Neutrophil (primary cell): ENCODE data around the gene MFAP4.

ENCODE experiments used
- H3K27ac ChIP-seq: fragments of 200-600 bp; sonication (generic); 2 replicates; pipeline ENCODE4 v1.5.1; 2016; ENCODE audit warnings: mild to moderate bottlenecking, moderate library complexity
- H3K27me3 ChIP-seq: fragments of 200-600 bp; sonication (generic); 2 replicates; pipeline ENCODE4 v1.6.0; 2016; ENCODE audit warnings: mild to moderate bottlenecking
- H3K36me3 ChIP-seq: fragments of 200-600 bp; sonication (generic); 2 replicates; pipeline ENCODE4 v1.5.1; 2017
- H3K4me1 ChIP-seq, 2 experiments: fragments of 200-600 bp in 1 of 2; sonication (generic) in 1 of 2; 1 replicate in 1 of 2; 2 replicates in 1 of 2; pipeline versions ENCODE4 v1.5.1 to v1.6.1; 2013 to 2016; ENCODE audit warnings: low read depth in 1 of 2, low read length in 1 of 2, mild to moderate bottlenecking in 1 of 2, moderate library complexity in 1 of 2; ENCODE audit not compliant: control insufficient read depth in 1 of 2, insufficient read depth in 1 of 2
- H3K4me3 ChIP-seq, 2 experiments: fragments of 200-600 bp in 1 of 2; sonication (generic) in 1 of 2; 1 replicate in 1 of 2; 2 replicates in 1 of 2; pipeline ENCODE4 v1.5.1; 2013 to 2016; ENCODE audit warnings: low read depth in 1 of 2, low read length in 1 of 2, mild to moderate bottlenecking in 1 of 2, moderate library complexity in 1 of 2
- H3K9me3 ChIP-seq: fragments of 200-600 bp; sonication (generic); 2 replicates; pipeline ENCODE4 v1.5.1; 2016
- TF ChIP-seq, protein P1 (sequence below): fragments of 200-600 bp; sonication (generic); IDR thresholded peaks from 2 replicates; pipeline ENCODE4 v1.5.1; 2016; ENCODE audit warnings: antibody characterized with exemption

MFAP4 gene

DNA sequence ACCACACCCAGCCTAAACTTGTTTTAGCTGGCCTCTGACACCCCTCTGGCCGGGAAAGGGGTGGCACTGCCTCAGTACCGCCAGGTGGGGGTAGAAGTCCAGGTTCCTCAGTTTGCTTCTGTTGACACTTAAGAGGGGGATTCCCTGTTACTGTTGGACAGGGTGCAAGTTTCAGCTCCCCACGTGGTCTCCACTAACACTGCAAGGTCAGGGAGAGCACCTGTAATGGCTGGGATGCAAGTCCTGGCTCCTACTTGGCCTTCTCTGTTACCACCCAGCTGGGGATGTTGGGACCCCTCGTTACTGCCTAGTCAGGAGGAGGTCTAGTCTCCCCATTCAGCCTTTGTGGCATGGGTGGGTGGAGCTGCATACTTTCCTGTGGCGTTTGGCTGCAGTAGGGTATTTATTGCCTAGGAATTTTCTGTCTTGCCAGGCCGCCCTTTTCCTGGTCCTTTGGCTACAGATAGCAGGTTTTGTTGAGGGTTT lies 10.6 kb upstream of the MFAP4 start:
- TF ChIP-seq, protein P1, sequence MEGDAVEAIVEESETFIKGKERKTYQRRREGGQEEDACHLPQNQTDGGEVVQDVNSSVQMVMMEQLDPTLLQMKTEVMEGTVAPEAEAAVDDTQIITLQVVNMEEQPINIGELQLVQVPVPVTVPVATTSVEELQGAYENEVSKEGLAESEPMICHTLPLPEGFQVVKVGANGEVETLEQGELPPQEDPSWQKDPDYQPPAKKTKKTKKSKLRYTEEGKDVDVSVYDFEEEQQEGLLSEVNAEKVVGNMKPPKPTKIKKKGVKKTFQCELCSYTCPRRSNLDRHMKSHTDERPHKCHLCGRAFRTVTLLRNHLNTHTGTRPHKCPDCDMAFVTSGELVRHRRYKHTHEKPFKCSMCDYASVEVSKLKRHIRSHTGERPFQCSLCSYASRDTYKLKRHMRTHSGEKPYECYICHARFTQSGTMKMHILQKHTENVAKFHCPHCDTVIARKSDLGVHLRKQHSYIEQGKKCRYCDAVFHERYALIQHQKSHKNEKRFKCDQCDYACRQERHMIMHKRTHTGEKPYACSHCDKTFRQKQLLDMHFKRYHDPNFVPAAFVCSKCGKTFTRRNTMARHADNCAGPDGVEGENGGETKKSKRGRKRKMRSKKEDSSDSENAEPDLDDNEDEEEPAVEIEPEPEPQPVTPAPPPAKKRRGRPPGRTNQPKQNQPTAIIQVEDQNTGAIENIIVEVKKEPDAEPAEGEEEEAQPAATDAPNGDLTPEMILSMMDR, result no peak
- Histone ChIP-seq H3K4me1 (peaks cover 6 to 8% of the 10 kb centered on the region in 2 experiments), H3K27me3 (no peaks in the 10 kb centered on the region), H3K9me3 (no peaks in the 10 kb centered on the region), H3K4me3 (no peak overlapping the region), H3K36me3 (no peaks in the 10 kb centered on the region), H3K27ac (no peak overlapping the region)

DNA sequence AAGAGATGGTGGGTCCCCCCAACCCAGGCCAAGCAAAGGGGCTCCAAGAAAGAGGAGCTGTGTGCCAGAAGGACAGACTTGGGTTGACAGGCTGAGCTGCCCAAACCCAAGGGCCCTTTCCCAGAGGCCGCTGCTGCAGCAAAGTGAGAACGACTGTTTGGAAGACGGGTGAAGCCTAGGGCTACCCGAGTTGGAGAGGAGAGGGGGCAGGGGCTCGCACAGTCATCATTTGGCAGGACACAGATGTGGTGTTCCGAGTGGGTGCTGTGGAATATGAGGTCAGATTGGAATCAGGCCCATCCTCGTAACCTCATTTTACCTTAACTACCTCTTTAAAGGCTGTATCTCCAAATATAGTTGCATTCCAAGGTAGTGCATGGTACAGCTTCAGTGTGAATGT lies 5.3 kb upstream of the MFAP4 start:
- no peaks in the 10 kb centered on the region for H3K36me3 ChIP-seq
- TF ChIP-seq, protein P1, result no peak
- no peaks in the 10 kb centered on the region for H3K9me3 ChIP-seq
- no peak overlapping the region for H3K4me3 ChIP-seq
- peaks cover 0 to 3% of the 10 kb centered on the region in 2 experiments for H3K4me1 ChIP-seq
- no peaks in the 10 kb centered on the region for H3K27me3 ChIP-seq
- no peak overlapping the region for H3K27ac ChIP-seq

DNA sequence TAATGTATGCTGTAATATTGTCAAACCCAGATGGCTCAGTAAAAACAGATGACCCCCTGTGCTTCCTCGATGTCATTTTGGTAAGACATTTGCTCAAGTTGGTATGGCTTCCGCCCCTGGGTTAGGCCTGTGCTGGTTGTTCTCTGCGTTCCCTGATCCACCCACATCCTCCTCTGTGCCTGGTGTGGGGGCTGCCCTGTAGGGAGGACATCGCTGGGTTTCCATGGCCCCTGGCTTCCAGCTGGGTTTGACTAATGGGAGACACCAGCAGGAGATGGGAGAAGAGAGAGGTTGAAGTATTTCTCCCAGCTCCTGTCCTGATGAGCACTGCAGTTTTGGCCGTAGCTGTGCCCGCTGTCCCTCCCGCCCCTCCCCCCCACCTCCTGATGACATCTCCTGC lies 4.4 kb upstream of the MFAP4 start:
- H3K36me3 ChIP-seq, result no peaks in the 10 kb centered on the region
- TF ChIP-seq, protein P1, result no peak
- H3K9me3 ChIP-seq, result no peaks in the 10 kb centered on the region
- H3K27ac ChIP-seq, result no peak overlapping the region
- H3K4me3 ChIP-seq, result no peak overlapping the region
- H3K27me3 ChIP-seq, result no peaks in the 10 kb centered on the region
- peaks cover 6 to 11% of the 10 kb centered on the region in 2 experiments for H3K4me1 ChIP-seq

DNA sequence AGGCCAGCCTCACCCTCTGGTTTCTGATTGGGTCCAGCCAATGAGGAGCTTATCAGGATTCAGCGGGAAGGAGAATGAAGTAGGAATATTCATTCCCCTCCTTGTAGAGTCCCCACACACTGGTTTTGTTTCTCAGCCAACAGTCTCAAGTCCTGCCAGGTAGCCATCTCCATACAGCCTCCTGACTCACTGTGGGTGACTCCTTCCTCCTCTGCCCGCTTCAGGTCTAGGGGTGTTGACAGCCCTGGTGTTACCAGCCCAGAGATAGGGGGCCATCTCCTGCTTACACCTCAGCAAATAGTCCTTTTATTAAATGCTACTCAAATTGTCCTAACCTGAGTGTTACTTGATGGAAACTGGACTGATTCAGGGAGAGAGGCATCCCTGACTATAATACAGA lies 4.0 kb upstream of the MFAP4 start:
- TF ChIP-seq, protein P1, result no peak
- H3K9me3 ChIP-seq, result no peaks in the 10 kb centered on the region
- H3K27me3 ChIP-seq, result no peaks in the 10 kb centered on the region
- H3K27ac ChIP-seq, result no peak overlapping the region
- H3K4me1 ChIP-seq, result peaks cover 10 to 16% of the 10 kb centered on the region in 2 experiments
- no peak overlapping the region for H3K4me3 ChIP-seq
- no peaks in the 10 kb centered on the region for H3K36me3 ChIP-seq

DNA sequence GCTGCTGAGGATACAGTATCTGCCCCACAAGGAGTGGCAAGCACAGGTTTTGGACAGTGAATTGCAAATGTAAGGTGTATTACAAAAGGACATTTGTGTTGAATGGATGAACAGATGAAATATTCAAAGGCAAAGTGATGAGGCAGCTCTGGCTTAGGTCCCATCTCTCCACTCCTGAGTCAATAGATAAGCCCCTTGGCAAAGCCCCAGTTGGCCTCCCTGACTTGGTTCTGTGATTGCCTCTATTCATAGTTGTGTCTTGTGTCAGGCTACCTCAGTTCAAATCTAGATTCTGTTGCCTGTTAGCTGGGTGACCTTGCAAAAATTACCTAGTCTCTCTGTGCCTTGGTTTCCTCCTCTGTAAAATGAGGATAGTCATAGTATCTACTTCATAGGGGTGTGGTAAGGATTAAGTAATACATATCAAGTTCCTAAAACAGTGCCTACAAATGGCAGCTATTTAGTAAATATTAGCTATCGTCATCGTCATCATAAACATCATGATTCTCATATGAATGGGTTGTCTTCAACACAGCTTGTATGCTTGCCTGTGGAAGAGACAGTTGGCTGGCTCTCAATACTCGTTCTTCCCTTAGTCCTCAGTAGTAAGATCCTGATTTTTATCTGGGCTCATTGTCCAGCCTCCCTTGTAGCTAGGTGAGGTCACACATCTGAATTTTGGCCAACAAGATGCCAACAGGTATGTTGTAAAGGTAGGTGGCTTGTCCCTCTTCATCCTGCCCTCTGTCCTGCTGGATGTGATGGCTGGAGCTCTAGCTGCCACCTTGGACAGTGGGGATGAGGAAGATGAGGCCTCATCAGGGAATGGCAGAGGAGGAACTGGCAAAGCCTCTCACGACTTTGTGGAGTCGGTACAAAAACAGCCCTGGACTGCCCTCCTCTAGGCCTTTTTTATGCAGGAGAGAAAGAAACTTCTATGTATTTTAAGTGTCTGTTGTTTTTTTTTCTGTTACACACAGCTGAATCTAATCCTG lies 2.1 kb upstream of the MFAP4 start:
- H3K4me1 ChIP-seq, result peaks cover 12 to 21% of the 10 kb centered on the region in 2 experiments
- H3K9me3 ChIP-seq, result no peaks in the 10 kb centered on the region
- TF ChIP-seq, protein P1, result no peak
- no peak overlapping the region for H3K27ac ChIP-seq
- no peak overlapping the region for H3K4me3 ChIP-seq
- peaks cover 14% of the 10 kb centered on the region for H3K36me3 ChIP-seq
- H3K27me3 ChIP-seq, result no peaks in the 10 kb centered on the region
